Measurements from ENCODE around the gene PFN3.

DNA sequence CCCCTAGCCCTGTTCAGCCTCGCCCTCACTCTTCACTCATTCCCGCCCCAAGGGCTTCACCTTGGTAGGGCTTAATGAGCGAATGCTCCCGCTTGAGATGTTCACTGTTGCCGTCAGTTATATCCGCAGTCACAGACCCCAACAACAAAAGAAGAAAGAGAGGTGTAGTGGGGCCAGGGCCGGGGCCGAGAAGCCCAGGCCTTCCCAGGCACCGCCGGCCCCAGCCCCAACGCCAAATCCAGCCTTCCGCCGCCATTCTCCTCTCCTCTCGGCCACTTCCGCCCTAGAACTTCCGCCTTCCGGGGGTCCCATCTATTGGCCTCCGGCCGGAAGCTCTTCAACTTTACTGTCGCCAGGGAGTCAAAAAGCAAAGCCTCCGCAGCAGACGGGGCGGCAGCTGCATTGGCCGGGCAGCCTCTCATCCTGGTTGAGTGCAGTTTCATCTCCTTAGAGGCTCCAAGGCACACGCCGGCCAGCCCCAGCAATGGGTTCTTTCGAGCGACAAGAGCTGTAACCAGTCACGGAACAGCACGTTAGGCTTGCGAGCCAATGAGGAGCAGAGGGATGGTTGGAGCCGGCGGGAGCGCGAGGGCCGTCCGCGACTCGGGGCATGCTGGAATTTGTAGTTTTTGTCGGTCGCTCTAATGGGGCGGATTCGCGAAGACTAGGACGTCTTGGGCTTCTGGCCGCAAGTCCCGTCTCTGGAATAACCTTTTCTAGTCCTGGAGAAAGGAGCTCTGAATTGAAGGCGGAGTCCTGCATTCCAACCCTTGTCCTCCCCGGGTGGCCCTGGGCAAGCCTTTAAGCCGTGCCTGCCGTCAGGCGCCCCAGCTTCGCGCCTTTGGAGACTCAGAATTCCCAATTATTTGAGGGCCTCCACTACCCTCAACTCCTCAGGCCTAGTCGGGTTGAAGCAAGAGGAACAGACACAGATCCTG lies 48.8 kb downstream of the PFN3 start, which contains the start of gene LMAN2:
- TF ChIP-seq POLR2AphosphoS5 (IDR thresholded peaks at IDR 0.05) (peak; percentile 88 to 93 (median 91)), POLR2A (IDR thresholded peaks at IDR 0.05) (peak in 1 of 3 donors; percentile 6)
- TF ChIP-seq, protein P1, sequence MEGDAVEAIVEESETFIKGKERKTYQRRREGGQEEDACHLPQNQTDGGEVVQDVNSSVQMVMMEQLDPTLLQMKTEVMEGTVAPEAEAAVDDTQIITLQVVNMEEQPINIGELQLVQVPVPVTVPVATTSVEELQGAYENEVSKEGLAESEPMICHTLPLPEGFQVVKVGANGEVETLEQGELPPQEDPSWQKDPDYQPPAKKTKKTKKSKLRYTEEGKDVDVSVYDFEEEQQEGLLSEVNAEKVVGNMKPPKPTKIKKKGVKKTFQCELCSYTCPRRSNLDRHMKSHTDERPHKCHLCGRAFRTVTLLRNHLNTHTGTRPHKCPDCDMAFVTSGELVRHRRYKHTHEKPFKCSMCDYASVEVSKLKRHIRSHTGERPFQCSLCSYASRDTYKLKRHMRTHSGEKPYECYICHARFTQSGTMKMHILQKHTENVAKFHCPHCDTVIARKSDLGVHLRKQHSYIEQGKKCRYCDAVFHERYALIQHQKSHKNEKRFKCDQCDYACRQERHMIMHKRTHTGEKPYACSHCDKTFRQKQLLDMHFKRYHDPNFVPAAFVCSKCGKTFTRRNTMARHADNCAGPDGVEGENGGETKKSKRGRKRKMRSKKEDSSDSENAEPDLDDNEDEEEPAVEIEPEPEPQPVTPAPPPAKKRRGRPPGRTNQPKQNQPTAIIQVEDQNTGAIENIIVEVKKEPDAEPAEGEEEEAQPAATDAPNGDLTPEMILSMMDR (IDR thresholded peaks at IDR 0.05 in 8 of 11, conservative IDR thresholded peaks at IDR 0.05 in 3 of 11) = peak in 2 of 11 experiments; percentile 18 to 21

Data from spleen (tissue), 7 donors.